ENCODE measurements around the gene LELP1.
"Not testable (repeated sequence)": the region's sequence is repeated elsewhere in the genome, so short reads cannot be mapped to it uniquely, and the experiment has no call there.

Gene LELP1

GRCh38 chr1:153203130-153203529, at the start of gene LELP1:
TSS of gene LELP1 (plus strand) at chr1:153203430. CDS start at chr1:153204708, 1,278 bp downstream.
- no peak for TF ChIP-seq CTCF (IDR thresholded peaks at IDR 0.05; ENCODE audit: extremely low read depth, missing control alignments)
- DNase-seq (ENCODE audit: low spot score), result no peak

GRCh38 chr1:153155541-153155940, 47.7 kb upstream of the LELP1 start:
- no peak for DNase-seq (ENCODE audit: low spot score)
- no peak for TF ChIP-seq CTCF (IDR thresholded peaks at IDR 0.05; ENCODE audit: extremely low read depth, missing control alignments)

GRCh38 chr1:153168686-153169085, 34.5 kb upstream of the LELP1 start:
- TF ChIP-seq CTCF (IDR thresholded peaks at IDR 0.05; ENCODE audit: extremely low read depth, missing control alignments), result no peak
- DNase-seq (ENCODE audit: low spot score), result no peak

- DNase-seq (ENCODE audit: low spot score), result no peak
Measured at GRCh38 chr1:153174624-153175023, 28.6 kb upstream of the LELP1 start.

GRCh38 chr1:153178922-153179321, 24.3 kb upstream of the LELP1 start:
- TF ChIP-seq CTCF (IDR thresholded peaks at IDR 0.05; ENCODE audit: extremely low read depth, missing control alignments), result no peak

More at GRCh38 chr1:153174624-153175023, 28.6 kb upstream of the LELP1 start:
- no peak for TF ChIP-seq CTCF (IDR thresholded peaks at IDR 0.05; ENCODE audit: extremely low read depth, missing control alignments)

GRCh38 chr1:153180556-153180955, 22.7 kb upstream of the LELP1 start:
- TF ChIP-seq CTCF (IDR thresholded peaks at IDR 0.05; ENCODE audit: extremely low read depth, missing control alignments), result no peak
- no peak for DNase-seq (ENCODE audit: low spot score)

More at GRCh38 chr1:153178922-153179321, 24.3 kb upstream of the LELP1 start:
- no peak for DNase-seq (ENCODE audit: low spot score)

- not testable (repeated sequence) for DNase-seq (ENCODE audit: low spot score)
Measured at GRCh38 chr1:153188301-153188700, 14.9 kb upstream of the LELP1 start.

- TF ChIP-seq CTCF (IDR thresholded peaks at IDR 0.05; ENCODE audit: extremely low read depth, missing control alignments), result peak; percentile 11
- DNase-seq (ENCODE audit: low spot score), result peak; percentile 8
Measured at GRCh38 chr1:153190373-153190772, 12.9 kb upstream of the LELP1 start.

All from GM20000 (cell line).